GM12878 (cell line): ENCODE data around the gene SMAP1.

Experiments
- ASH2L ChIP-seq: fragments of 300-600, 200-600 bp; sonication (generic); IDR thresholded peaks from 2 replicates; pipeline ENCODE4 v1.6.1; 2017; ENCODE audit warnings: low read depth, mild to moderate bottlenecking, borderline replicate concordance
- HDGF ChIP-seq: fragments of 450-650 bp; IDR thresholded peaks from 2 replicates; pipeline ENCODE4 v1.6.1; 2016; ENCODE audit warnings: antibody characterized with exemption
- PAX8 ChIP-seq: fragments of 450-650 bp; IDR thresholded peaks from 2 replicates; pipeline ENCODE4 v1.6.1; 2017; ENCODE audit warnings: mild to moderate bottlenecking, moderate library complexity
- RAD21 ChIP-seq: IDR thresholded peaks from 2 replicates; pipeline ENCODE4 v1.6.1; 2011; ENCODE audit warnings: mild to moderate bottlenecking, low read depth, low read length, moderate library complexity; ENCODE audit not compliant: insufficient read depth
- YY1 ChIP-seq: IDR thresholded peaks from 2 replicates; pipeline ENCODE4 v1.6.1; 2011; ENCODE audit warnings: low read depth, mild to moderate bottlenecking, low read length
- TF ChIP-seq, protein P1 (sequence below): IDR thresholded peaks from 2 replicates; pipeline ENCODE4 v1.6.1; 2012; ENCODE audit warnings: mild to moderate bottlenecking, low read depth, low read length
- TF ChIP-seq, protein P2 (sequence below), 3 experiments: IDR thresholded peaks in 2 of 3; conservative IDR thresholded peaks in 1 of 3; 2 replicates each; pipeline ENCODE4 v1.5.1; 2011; ENCODE audit warnings: low read depth in 3 of 3, low read length in 3 of 3, mild to moderate bottlenecking in 3 of 3, control low read depth in 2 of 3, moderate library complexity in 2 of 3, inconsistent platforms in 1 of 3, mixed read lengths in 1 of 3; ENCODE audit not compliant: control insufficient read depth in 2 of 3, insufficient read depth in 1 of 3; ENCODE audit errors: extremely low read depth in 1 of 3

- TF ChIP-seq, protein P1, sequence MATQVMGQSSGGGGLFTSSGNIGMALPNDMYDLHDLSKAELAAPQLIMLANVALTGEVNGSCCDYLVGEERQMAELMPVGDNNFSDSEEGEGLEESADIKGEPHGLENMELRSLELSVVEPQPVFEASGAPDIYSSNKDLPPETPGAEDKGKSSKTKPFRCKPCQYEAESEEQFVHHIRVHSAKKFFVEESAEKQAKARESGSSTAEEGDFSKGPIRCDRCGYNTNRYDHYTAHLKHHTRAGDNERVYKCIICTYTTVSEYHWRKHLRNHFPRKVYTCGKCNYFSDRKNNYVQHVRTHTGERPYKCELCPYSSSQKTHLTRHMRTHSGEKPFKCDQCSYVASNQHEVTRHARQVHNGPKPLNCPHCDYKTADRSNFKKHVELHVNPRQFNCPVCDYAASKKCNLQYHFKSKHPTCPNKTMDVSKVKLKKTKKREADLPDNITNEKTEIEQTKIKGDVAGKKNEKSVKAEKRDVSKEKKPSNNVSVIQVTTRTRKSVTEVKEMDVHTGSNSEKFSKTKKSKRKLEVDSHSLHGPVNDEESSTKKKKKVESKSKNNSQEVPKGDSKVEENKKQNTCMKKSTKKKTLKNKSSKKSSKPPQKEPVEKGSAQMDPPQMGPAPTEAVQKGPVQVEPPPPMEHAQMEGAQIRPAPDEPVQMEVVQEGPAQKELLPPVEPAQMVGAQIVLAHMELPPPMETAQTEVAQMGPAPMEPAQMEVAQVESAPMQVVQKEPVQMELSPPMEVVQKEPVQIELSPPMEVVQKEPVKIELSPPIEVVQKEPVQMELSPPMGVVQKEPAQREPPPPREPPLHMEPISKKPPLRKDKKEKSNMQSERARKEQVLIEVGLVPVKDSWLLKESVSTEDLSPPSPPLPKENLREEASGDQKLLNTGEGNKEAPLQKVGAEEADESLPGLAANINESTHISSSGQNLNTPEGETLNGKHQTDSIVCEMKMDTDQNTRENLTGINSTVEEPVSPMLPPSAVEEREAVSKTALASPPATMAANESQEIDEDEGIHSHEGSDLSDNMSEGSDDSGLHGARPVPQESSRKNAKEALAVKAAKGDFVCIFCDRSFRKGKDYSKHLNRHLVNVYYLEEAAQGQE: no peak
- TF ChIP-seq ASH2L (no peak), YY1 (no peak), HDGF (no peak), RAD21 (no peak), PAX8 (no peak)
- TF ChIP-seq, protein P2, sequence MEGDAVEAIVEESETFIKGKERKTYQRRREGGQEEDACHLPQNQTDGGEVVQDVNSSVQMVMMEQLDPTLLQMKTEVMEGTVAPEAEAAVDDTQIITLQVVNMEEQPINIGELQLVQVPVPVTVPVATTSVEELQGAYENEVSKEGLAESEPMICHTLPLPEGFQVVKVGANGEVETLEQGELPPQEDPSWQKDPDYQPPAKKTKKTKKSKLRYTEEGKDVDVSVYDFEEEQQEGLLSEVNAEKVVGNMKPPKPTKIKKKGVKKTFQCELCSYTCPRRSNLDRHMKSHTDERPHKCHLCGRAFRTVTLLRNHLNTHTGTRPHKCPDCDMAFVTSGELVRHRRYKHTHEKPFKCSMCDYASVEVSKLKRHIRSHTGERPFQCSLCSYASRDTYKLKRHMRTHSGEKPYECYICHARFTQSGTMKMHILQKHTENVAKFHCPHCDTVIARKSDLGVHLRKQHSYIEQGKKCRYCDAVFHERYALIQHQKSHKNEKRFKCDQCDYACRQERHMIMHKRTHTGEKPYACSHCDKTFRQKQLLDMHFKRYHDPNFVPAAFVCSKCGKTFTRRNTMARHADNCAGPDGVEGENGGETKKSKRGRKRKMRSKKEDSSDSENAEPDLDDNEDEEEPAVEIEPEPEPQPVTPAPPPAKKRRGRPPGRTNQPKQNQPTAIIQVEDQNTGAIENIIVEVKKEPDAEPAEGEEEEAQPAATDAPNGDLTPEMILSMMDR (IDR thresholded peaks at IDR 0.05 in 2 of 3, conservative IDR thresholded peaks at IDR 0.05 in 1 of 3; ENCODE audit: control insufficient read depth in 2 of 3, extremely low read depth in 1 of 3, insufficient read depth in 1 of 3, low read depth in 3 of 3, low read length in 3 of 3): no peak
Measured at GRCh38 chr6:70900047-70900446, 232.4 kb downstream of the SMAP1 start.
